GM18508 (cell line): ENCODE data around the gene ZNF100.
"Not testable (repeated sequence)": the region's sequence is repeated elsewhere in the genome, so short reads cannot be mapped to it uniquely, and the experiment has no call there.

Experiments used
- ATAC-seq: cut with Tn5 transposase; IDR thresholded peaks from one replicate; pipeline ENCODE4 v1.9.1; 2021; ENCODE audit warnings: moderate number of reproducible peaks; ENCODE audit not compliant: insufficient read depth, unreplicated experiment

The ZNF100 gene

GRCh38 chr19:21705393-21705792 lies 62.0 kb downstream of the ZNF100 start:
- no peak for ATAC-seq

DNA sequence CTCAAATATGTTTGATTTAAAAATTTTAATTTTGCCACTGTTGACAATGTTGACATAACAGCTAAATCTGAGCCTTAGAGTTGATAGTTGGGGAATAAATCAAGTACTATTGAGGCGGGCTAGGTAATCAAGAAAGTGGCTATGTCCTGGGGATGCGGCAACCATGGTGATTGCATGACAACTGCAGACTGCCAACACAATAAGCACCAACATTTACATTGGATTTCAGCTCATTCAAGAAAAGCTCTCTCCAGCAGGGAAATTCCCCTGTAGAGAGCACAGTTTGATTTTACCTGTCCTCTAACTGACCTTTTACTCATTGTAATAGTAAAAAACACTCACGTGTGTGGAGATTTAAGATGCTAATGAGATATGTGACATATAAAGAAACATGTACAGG lies 63.1 kb downstream of the ZNF100 start:
- no peak for ATAC-seq

- no peak for ATAC-seq
Observed at GRCh38 chr19:21699197-21699596, 68.2 kb downstream of the ZNF100 start.

DNA sequence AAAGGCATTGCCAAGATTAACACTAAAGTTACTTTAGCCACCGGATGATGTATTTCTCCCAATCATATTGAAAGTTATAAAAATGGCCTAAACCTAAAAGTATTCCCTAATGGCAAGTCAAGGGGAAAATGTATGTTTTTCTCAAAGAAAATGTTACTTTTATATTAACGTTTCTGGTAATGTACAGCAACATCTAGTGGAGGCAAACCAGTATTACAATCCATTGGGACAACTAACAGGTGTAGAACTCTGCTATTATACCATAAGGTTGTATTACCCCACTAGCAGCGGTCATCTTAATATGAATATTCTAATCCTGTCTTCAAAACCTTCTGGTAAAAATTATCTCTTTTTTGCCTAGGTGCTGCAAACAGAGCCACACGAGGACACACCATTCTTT lies 69.2 kb downstream of the ZNF100 start:
- no peak for ATAC-seq

DNA sequence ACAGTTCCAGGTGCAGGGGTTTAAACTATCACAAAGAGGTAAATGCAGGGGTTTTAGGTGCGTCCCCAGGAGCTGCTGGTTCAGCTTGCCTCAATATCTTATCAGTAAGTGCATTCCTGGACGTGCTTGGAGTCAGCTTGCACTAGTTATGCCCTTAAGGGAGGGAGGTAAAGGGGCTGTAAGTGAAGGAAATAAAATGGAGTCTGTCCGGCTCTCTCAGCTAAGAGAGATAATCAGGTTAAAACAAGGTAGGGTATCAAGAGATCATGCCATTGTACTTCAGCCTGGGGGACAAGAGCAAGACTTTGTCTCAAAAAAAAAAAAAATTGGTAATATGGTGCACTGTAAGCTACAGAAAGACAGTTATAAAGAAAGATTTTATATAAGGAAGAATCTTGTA lies 69.7 kb downstream of the ZNF100 start:
- ATAC-seq: no peak

- ATAC-seq: no peak
Observed at GRCh38 chr19:21694171-21694906, 73.0 kb downstream of the ZNF100 start.

GRCh38 chr19:21693399-21693798 lies 74.0 kb downstream of the ZNF100 start:
- ATAC-seq: no peak

DNA sequence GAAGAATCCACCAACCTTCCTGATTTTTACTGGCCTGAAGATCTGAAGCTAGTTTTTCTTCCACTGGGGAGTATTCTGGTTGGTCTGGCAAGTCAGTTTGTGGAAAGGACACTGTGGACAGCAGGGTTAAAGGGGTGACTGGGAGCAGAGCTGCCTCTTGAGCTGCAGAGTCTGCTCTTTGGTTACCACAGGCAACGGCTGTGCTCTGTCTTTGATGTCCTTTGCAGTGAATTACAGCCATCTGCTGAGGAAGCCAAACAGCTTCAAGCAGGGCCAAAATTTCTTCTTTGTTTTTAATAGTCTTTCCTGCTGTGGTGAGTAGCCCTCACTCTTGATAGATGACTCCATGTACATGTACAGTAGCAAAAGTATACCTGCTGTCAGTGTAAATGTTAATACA lies 75.7 kb downstream of the ZNF100 start:
- ATAC-seq: no peak

GRCh38 chr19:21688464-21688863 lies 78.9 kb downstream of the ZNF100 start:
- ATAC-seq: no peak

GRCh38 chr19:21680671-21681070 lies 86.7 kb downstream of the ZNF100 start:
- no peak for ATAC-seq

DNA sequence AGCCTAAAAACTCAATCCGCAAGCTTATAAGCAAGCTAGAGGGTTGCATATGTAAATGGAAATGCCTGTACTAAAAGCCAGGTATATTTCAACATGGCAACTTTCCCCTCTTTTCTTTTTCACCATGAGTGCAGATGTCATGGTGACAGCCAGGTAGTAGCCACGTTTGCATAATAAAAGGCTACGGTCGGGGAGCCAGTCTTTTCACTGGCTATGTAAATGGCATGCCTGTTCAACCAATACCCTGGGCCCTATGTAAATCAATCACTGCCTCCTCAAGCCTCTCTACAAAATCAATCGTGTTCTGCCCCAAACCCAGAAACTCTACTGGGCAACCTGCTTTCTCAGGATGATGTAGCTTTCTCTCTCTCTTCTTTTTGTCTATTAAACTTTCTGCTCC lies 87.4 kb downstream of the ZNF100 start:
- ATAC-seq: no peak

DNA sequence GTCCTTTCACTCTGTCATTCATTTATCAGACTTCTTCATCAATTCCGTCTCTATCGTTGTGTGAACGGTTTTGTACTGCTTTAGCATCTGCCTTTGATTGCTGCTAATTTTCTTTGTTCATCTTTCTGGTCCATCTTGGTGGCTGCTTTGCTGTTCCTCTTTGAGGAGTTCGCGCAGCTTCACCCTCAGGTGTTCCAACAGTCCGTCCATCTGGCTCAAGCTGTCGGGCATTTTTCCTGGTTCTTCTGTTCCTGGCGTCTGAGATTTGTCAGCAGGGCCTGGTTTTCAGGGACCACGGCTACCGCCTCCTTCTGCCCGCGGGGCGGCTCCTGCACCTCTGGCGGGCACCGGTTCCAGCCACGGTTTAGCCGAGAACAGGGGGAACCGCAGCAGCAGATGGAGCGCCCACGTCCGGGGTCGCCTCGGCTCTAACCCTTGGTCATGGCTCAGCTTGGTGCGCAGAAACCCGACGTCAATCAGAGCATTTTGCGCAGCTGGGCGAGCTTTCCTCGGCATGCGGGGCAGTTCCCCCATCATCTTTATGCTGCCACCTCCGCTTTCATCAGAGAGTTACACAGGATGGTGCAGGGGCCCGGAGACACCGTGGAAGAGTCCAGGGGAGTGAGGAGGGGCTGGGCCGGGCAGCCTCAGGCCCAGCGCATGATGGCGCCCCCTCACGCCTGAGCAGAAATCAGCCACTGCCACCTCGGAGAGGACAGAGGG lies 89.5 kb downstream of the ZNF100 start:
- no peak for ATAC-seq

DNA sequence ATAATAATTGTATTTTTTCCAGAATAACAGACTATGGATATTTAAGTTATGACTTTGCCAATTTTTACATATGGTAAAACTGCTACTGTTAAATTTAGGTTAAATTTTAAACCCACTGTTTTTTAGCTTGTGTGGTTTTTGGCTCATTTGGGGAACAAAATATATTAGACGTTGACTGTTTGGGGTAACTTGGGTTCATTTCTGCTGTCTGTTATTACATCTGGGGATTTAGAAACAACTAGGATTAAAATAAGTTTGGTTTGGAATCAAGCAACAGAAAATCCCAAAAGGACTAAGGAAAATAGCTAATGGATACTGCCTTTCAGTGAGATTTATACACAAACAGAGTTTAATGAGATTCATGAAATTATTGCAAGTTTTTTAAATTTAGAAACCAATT lies 92.9 kb downstream of the ZNF100 start:
- no peak for ATAC-seq

DNA sequence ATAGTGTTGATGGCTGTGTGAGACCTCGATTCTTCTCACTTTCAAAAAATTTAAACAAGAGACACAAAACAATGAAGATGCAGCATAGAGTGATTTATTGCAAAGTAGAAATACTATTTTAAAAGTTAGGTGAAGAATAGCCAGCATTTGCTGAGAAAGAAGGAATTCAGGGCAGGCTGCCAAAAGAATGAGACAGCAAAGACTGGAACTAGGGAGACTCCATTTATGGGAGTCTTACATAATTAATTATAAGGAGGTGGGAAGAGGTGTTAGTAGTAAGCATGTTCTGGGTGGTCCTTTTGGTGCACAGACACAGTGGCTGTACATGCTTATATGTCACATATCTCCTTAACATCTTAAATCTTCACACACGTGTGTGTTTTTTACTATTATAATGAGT lies 93.9 kb downstream of the ZNF100 start:
- not testable (repeated sequence) for ATAC-seq
